HG03097 (cell line): ENCODE data around the gene WBP2.

Experiments used
- ATAC-seq: cut with Tn5 transposase; IDR thresholded peaks from one replicate; pipeline ENCODE4 v1.9.1; 2021; ENCODE audit not compliant: unreplicated experiment, low FRiP score

The WBP2 gene

GRCh38 chr17:75831032-75831571 is 24.0 kb downstream of the WBP2 start:
- ATAC-seq, result no peak

- ATAC-seq, result no peak
These were observed 24.7 kb downstream of the WBP2 start for GRCh38 chr17:75830164-75831031.

- no peak for ATAC-seq
These were observed 25.4 kb downstream of the WBP2 start for GRCh38 chr17:75829747-75830146.

- no peak for ATAC-seq
These were observed 26.4 kb downstream of the WBP2 start for GRCh38 chr17:75828741-75829140.

- ATAC-seq, result no peak
These were observed 27.1 kb downstream of the WBP2 start for GRCh38 chr17:75828076-75828400.

GRCh38 chr17:75827308-75828075 is 27.6 kb downstream of the WBP2 start:
- no peak for ATAC-seq

GRCh38 chr17:75826561-75827307 is 28.4 kb downstream of the WBP2 start:
- ATAC-seq, result no peak

- ATAC-seq, result no peak
These were observed 29.3 kb downstream of the WBP2 start for GRCh38 chr17:75825748-75826370.

GRCh38 chr17:75825149-75825552 is 30.0 kb downstream of the WBP2 start:
- ATAC-seq, result no peak

- ATAC-seq, result no peak
These were observed 30.5 kb downstream of the WBP2 start for GRCh38 chr17:75824666-75825065.

- no peak for ATAC-seq
These were observed 31.0 kb downstream of the WBP2 start for GRCh38 chr17:75824050-75824552.

GRCh38 chr17:75823257-75824041 is 31.7 kb downstream of the WBP2 start:
- no peak for ATAC-seq

GRCh38 chr17:75822800-75823166 is 32.4 kb downstream of the WBP2 start:
- no peak for ATAC-seq

GRCh38 chr17:75822119-75822799 is 32.9 kb downstream of the WBP2 start:
- ATAC-seq, result no peak

- no peak for ATAC-seq
These were observed 33.6 kb downstream of the WBP2 start for GRCh38 chr17:75821552-75821951.

GRCh38 chr17:75820094-75821080 is 34.7 kb downstream of the WBP2 start:
- no peak for ATAC-seq

GRCh38 chr17:75819678-75820077 is 35.5 kb downstream of the WBP2 start:
- ATAC-seq, result no peak

GRCh38 chr17:75819116-75819515 is 36.0 kb downstream of the WBP2 start:
- ATAC-seq, result no peak
